Bronchial epithelial cell (primary cell): ENCODE data around the gene VSIG10L. TPM values are rescaled to one million over a fixed set of nuclear protein-coding genes. Genes with fewer than 3 reads are reported as not detected.

Experiments used
- DNase-seq: peaks from one replicate; pipeline ENCODE4 v3.0.0-alpha.2; 2010; ENCODE audit warnings: low read depth
- FAIRE-seq: peaks from 2 replicates; lab custom pipeline; 2011; peaks lifted over from hg19 to GRCh38; lab: Jason Lieb, UNC
- H3K27me3 ChIP-seq: 2 replicates; pipeline ENCODE4 v1.5.1; 2011; ENCODE audit warnings: low read length; ENCODE audit not compliant: control insufficient read depth, insufficient read depth
- H3K36me3 ChIP-seq: 2 replicates; pipeline ENCODE4 v1.5.1; 2011; ENCODE audit warnings: low read length; ENCODE audit not compliant: control insufficient read depth, insufficient read depth
- H3K4me3 ChIP-seq: 2 replicates; pipeline ENCODE4 v1.5.1; 2011; ENCODE audit warnings: mild to moderate bottlenecking, low read depth, low read length, control low read depth
- total RNA-seq: library from RNA; depleted of rRNA; stranded (reverse); fragments of >200 nt; gene quantifications from 2 replicates; pipeline ENCODE4 v1.2.1, GENCODE V29; 2014
- TF ChIP-seq, protein P1 (sequence below): IDR thresholded peaks from 2 replicates; pipeline ENCODE4 v1.5.1; 2011; ENCODE audit warnings: mild to moderate bottlenecking, moderate library complexity, low read length, control low read depth, inconsistent platforms; ENCODE audit not compliant: insufficient read depth, severe bottlenecking

The VSIG10L gene
- total RNA-seq, 1 donor from 2014 or later, result 0.53 TPM

DNA sequence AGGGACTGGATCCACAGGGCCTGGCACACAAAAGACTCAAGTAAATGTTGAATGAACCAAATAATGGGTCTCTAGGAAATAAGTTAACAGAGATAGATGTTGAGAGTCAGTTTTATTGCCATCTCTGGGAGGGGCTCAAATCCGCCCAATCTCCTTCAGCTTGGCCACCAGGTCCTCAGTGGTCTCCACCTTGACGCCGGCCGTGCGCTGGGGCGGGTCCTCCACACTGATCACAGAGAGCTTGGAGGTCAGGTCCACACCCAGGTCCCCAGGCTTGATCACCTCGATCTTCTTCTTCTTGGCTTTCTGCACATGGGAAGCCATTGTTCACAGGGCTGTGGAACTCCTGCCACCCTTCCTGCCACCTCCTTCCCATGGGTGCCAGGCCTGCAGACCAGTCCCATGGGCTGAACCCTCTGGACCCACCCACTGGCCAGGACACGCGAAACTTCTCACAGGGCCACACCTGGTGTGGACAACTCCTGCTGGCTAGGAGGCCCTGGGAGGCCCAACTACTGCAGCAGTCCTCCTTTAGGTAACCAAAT is 3.2 kb upstream of the VSIG10L start:
- TF ChIP-seq, protein P1, sequence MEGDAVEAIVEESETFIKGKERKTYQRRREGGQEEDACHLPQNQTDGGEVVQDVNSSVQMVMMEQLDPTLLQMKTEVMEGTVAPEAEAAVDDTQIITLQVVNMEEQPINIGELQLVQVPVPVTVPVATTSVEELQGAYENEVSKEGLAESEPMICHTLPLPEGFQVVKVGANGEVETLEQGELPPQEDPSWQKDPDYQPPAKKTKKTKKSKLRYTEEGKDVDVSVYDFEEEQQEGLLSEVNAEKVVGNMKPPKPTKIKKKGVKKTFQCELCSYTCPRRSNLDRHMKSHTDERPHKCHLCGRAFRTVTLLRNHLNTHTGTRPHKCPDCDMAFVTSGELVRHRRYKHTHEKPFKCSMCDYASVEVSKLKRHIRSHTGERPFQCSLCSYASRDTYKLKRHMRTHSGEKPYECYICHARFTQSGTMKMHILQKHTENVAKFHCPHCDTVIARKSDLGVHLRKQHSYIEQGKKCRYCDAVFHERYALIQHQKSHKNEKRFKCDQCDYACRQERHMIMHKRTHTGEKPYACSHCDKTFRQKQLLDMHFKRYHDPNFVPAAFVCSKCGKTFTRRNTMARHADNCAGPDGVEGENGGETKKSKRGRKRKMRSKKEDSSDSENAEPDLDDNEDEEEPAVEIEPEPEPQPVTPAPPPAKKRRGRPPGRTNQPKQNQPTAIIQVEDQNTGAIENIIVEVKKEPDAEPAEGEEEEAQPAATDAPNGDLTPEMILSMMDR, result no peak
- FAIRE-seq (no peak), DNase-seq (no peak)
- Histone ChIP-seq H3K36me3 (peaks cover 3% of the 10 kb centered on the region), H3K27me3 (no peaks in the 10 kb centered on the region), H3K4me3 (no peak overlapping the region)

DNA sequence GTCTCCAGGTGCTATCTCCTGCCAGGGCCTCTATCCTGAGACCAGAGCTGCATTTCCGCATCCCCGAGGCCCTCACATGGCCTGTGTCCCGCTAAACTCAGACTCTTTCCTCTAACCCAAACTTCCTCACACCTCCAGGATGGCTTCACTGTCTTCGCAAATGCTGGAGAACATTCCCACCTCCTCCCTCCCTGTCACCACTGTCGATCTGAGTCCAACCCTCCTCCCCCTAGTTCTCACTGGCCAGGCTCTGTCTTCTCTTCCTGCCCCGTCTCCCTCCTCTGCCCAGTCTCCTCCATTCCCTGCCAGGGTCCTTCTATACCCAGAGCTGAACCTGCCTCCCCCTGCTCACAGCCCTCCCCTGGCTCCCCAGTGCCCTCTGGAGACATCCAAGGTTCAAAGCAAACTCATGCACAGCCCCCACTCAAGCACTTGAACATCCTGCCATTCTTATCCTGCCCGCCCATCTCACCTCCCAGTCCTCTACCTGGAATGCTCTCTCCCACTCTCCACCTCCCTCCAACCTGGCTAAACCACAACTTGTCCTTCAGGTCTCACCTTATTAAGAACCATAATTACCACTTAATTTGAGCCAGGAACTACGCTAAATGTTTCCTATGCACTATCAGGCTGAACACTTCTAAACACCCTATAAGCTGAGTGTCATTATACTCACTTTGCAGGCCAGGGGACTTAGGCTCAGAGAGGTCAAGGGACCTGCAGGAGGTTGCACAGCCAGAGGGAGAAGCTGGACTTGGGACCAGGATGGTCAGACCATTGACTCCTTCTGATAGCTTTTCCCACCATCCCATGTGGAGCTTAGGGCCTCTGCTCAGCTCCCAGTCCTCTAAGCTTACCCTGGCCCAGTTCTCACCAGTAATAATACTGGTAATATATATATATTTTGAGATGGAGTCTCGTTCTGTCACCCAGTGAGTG is 961 bp upstream of the VSIG10L start:
- FAIRE-seq, result no peak

DNA sequence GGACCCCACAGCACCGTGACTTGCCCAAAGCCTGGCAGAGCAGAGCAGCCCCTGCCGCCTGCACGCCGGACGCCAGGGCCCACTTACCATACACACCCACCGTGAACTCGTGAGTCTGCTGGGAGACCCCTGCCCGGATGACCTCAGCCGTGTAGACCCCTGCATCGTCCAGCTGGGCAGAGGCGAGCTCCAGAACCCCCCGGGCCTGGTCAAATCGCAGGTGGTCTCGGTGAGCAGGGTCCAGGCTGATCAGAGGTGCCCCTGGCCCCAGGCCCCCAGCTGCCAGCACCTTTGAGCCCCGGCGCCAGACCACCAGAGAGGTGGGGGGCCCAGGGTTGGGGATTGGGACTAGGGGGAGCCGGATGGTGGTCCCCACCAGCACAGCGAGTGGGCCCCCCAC is 873 bp downstream of the VSIG10L start:
- DNase-seq (no peak), FAIRE-seq (no peak)

More for the DNA sequence above, 961 bp upstream of the VSIG10L start:
- TF ChIP-seq, protein P1, result no peak
- Histone ChIP-seq H3K36me3 (peaks cover 3% of the 10 kb centered on the region), H3K27me3 (no peaks in the 10 kb centered on the region), H3K4me3 (no peak overlapping the region)
- no peak for DNase-seq

DNA sequence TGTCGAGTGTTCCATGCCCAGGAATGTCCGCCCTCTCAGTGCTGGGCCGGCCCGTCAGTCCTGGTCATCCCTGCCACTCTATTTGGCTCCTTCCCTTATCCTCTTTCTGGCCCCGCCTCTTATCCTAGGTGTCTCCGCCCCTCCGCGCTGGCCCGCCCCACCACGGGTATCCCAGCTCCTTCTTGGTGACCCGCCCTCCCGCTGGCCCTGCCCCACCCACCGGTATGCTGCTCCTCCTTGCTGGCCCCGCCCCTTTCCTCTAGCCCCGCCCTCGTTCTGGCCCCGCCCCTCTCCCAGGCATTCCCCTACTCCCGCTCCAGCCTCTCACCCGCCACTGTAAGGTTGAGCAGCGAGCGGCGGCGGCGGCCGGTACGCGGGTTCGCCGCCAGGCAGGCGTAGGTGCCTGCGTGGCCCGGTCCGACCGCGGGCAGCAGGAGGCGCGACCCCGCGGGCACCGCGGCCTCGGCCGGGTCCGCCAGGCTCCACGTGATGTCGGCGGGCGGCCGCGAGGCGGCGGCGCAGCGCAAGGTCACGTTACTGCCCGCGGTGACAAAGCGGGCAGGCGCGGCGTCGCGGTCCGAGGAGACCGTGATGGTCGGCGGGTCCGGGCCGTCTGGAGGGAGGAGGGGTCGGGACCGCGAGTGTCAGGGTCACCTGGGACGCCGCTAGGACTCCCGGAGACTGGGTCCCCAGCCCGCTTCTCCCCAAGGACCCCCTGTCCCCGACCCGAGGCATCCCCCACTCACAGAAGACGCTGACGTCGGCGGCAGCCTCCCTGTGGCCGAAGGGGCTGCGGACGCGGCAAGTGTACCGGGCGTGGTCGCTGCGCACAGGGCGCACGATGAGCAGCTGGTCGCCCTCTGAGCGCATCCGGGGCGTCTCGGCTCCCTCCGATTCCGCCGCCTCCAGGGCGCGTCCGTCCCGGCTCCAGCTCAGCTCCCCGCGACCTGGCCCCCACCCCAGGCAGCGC is 2.0 kb downstream of the VSIG10L start:
- TF ChIP-seq, protein P1, result peak; percentile 26
- H3K4me3 ChIP-seq, result peak overlapping the region; percentile 50
- no peaks in the 10 kb centered on the region for H3K36me3 ChIP-seq
- H3K27me3 ChIP-seq, result no peaks in the 10 kb centered on the region
- DNase-seq (peak; percentile 85), FAIRE-seq (no peak)

More for the DNA sequence above, 873 bp downstream of the VSIG10L start:
- Histone ChIP-seq H3K36me3 (peaks cover 2% of the 10 kb centered on the region), H3K27me3 (no peaks in the 10 kb centered on the region), H3K4me3 (no peak overlapping the region)
- TF ChIP-seq, protein P1, result no peak

DNA sequence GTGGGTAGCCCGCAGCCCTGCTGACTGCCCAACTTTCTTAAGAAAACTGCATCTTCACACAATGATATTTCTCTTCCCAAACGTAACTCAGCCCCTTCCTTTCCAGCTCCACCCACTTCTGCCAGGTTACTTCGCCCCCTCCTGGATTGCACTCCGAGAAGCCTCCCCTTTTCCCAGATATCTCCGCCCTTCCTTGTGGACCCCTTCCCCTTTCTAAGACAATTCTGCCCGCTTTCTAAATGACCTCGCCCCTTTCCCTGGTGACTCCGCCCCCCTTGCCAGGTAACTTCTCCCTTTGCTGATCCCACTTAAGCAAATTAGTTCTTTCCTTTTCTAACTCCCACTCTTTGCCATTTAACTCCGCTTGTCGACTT is 2.6 kb downstream of the VSIG10L start:
- H3K36me3 ChIP-seq, result no peaks in the 10 kb centered on the region
- TF ChIP-seq, protein P1, result no peak
- peak overlapping the region; percentile 50 for H3K4me3 ChIP-seq
- no peak for FAIRE-seq
- DNase-seq, result no peak
- no peaks in the 10 kb centered on the region for H3K27me3 ChIP-seq
